Smooth muscle cell (in vitro differentiated cells): Measurements from ENCODE around the gene PNMA6F. TPM values are rescaled to one million over a fixed set of nuclear protein-coding genes. Genes with fewer than 3 reads are reported as not detected.

Experiments
- DNase-seq: peaks from one replicate; lab custom pipeline; 2025; ENCODE audit not compliant: unreplicated experiment; lab: John Stamatoyannopoulos, UW
- H2AFZ ChIP-seq: fragments of 200-600 bp; sonication (generic); 2 replicates; pipeline ENCODE4 v1.6.0; 2016; ENCODE audit warnings: antibody characterized with exemption, low read depth, mild to moderate bottlenecking
- H3F3A ChIP-seq: fragments of 200-600 bp; sonication (generic); 2 replicates; pipeline ENCODE4 v1.6.0; 2017; ENCODE audit warnings: antibody characterized with exemption, low read depth
- H3K27ac ChIP-seq: fragments of 200-600 bp; sonication (generic); 2 replicates; pipeline ENCODE4 v1.5.1; 2016; ENCODE audit warnings: low read depth, mild to moderate bottlenecking
- H3K27me3 ChIP-seq: fragments of 200-600 bp; sonication (generic); 2 replicates; pipeline ENCODE4 v1.6.1; 2016; ENCODE audit warnings: low read depth, mild to moderate bottlenecking
- H3K36me3 ChIP-seq: fragments of 200-600 bp; sonication (generic); 2 replicates; pipeline ENCODE4 v1.5.1; 2016; ENCODE audit warnings: low read depth
- H3K4me1 ChIP-seq: fragments of 200-600 bp; sonication (generic); 2 replicates; pipeline ENCODE4 v1.5.1; 2016; ENCODE audit warnings: low read depth
- H3K4me2 ChIP-seq: fragments of 200-600 bp; sonication (generic); 2 replicates; pipeline ENCODE4 v1.6.0; 2016; ENCODE audit warnings: mild to moderate bottlenecking
- H3K4me3 ChIP-seq: fragments of 200-600 bp; sonication (generic); 2 replicates; pipeline ENCODE4 v1.5.1; 2016; ENCODE audit warnings: mild to moderate bottlenecking
- H3K79me2 ChIP-seq: fragments of 200-600 bp; sonication (generic); 2 replicates; pipeline ENCODE4 v1.6.0; 2016; ENCODE audit warnings: low read depth, mild to moderate bottlenecking
- H3K9ac ChIP-seq: fragments of 200-600 bp; sonication (generic); 2 replicates; pipeline ENCODE4 v1.6.0; 2016; ENCODE audit warnings: low read depth
- H3K9me3 ChIP-seq: fragments of 200-600 bp; sonication (generic); replicated peaks from 2 replicates; pipeline ENCODE4 v1.5.1; 2016; ENCODE audit warnings: low read depth
- H4K20me1 ChIP-seq: fragments of 200-600 bp; sonication (generic); 2 replicates; pipeline ENCODE4 v1.6.0; 2016; ENCODE audit warnings: low read depth
- WGBS: methylation state at CpG from one replicate; pipeline ENCODE4 v1.1.7; 2016; ENCODE audit warnings: low lambda C conversion rate; 5-methylcytosine and 5-hydroxymethylcytosine counted together
- polyA plus RNA-seq: library from polyadenylated mRNA; unstranded; fragments of >200 nt; fragmentation: Nextera tagmentation; extraction: Ambion mirVana; gene quantifications from 2 replicates; pipeline ENCODE4 v1.2.1, GENCODE V29; 2016
- total RNA-seq: library from RNA; depleted of rRNA; stranded (reverse); fragments of >200 nt; gene quantifications from 2 replicates; pipeline ENCODE4 v1.2.3, GENCODE V29; 2014
- TF ChIP-seq, protein P1 (sequence below): fragments of 200-600 bp; sonication (generic); IDR thresholded peaks from 2 replicates; pipeline ENCODE4 v1.5.1; 2017; ENCODE audit warnings: borderline replicate concordance, mild to moderate bottlenecking, antibody characterized with exemption; ENCODE audit not compliant: insufficient read depth, poor library complexity, severe bottlenecking

PNMA6F gene
- not detected in 2 replicates for total RNA-seq
- polyA plus RNA-seq = not detected in 2 replicates

DNA sequence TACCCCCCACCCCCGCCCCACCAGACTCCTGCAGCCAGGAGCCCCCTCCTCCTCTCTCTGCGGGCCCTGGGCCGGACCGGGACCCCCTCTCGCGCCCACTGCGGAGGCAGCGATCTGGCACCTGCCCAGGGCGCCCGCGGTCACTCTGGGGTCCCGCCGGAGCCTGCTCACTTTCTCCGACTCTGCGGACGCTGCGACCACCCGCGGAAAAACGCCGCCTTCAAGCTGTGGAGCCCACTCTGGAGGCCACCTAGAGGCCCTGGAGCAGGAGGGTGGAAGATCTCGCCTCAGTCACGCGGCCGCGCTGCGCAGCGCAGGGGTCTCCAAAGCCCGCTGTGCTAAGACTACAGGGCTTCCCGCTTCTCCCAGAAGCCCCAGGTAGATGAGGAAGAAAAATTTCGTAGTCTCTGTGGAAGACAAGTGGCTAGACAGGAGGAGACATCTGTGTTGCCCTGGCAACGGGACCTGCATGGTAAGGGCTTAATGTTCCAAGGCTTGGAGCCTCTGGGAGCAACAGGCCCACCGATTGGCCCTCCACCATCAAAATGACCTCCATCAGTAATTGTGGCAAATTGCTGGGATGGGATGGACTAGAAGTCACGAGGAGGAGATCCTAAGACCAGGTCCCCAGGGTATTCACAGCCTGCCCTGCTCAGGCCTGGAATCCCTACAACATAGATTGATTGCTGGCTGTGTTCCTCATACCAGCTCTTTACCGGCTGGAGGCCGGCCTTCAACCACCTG, at the start of gene PNMA6F:
Gene PNMA6F, minus strand, starts transcription at position 387 of the 744 bp plus-strand sequence. CDS start 1,093 bp downstream, outside the sequence.
- no peak within 1 kb of the TSS for H3K4me2 ChIP-seq
- H3K36me3 ChIP-seq = no peaks in the 10 kb centered on the region
- H3K4me3 ChIP-seq = no peak within 1 kb of the TSS
- no peak within 1 kb of the TSS for H2AFZ ChIP-seq
- no peak within 1 kb of the TSS for H3K27ac ChIP-seq
- no peaks in the 10 kb centered on the region for H3K79me2 ChIP-seq
- no peaks in the 10 kb centered on the region for H3K9me3 ChIP-seq
- 82% methylated on average over 23 of the region's 36 CpGs for WGBS
- no peaks in the 10 kb centered on the region for H3K4me1 ChIP-seq
- no peaks in the 10 kb centered on the region for H3K27me3 ChIP-seq
- no peak within 1 kb of the TSS for H3K9ac ChIP-seq
- H4K20me1 ChIP-seq = no peaks in the 10 kb centered on the region
- no peak for DNase-seq
- no peaks in the 10 kb centered on the region for H3F3A ChIP-seq
- TF ChIP-seq, protein P1, sequence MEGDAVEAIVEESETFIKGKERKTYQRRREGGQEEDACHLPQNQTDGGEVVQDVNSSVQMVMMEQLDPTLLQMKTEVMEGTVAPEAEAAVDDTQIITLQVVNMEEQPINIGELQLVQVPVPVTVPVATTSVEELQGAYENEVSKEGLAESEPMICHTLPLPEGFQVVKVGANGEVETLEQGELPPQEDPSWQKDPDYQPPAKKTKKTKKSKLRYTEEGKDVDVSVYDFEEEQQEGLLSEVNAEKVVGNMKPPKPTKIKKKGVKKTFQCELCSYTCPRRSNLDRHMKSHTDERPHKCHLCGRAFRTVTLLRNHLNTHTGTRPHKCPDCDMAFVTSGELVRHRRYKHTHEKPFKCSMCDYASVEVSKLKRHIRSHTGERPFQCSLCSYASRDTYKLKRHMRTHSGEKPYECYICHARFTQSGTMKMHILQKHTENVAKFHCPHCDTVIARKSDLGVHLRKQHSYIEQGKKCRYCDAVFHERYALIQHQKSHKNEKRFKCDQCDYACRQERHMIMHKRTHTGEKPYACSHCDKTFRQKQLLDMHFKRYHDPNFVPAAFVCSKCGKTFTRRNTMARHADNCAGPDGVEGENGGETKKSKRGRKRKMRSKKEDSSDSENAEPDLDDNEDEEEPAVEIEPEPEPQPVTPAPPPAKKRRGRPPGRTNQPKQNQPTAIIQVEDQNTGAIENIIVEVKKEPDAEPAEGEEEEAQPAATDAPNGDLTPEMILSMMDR = no peak

DNA sequence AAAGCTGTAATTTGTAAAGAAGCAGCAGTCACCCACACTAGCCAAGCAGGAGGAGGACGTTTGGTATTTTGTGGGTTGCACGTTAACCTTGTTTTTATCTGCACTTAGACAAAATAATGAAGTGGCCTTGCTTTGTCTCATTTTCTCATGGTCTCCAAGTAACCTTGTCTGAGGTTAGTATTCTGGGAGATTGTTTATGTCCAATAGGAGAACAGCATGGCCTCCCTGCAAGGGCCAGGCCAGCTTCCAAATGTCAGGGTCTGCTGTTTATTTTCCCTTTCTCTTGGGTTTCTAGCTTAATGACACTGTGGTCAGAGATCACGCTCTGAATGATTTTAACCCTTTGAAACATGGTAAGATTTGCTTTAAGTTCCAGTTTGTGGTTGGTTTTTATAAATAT, 49.7 kb upstream of the PNMA6F start:
- H3K27ac ChIP-seq = peak overlapping the region; percentile 77
- DNase-seq = no peak
- H3K9ac ChIP-seq = no peak overlapping the region
- TF ChIP-seq, protein P1 = no peak
- H3K4me1 ChIP-seq = no peaks in the 10 kb centered on the region
- no peak overlapping the region for H2AFZ ChIP-seq
- no peaks in the 10 kb centered on the region for H3K9me3 ChIP-seq
- no peak overlapping the region for H3K4me2 ChIP-seq
- WGBS = 26% methylated on average over 3 of the region's 3 CpGs
- no peaks in the 10 kb centered on the region for H4K20me1 ChIP-seq
- no peak overlapping the region for H3K4me3 ChIP-seq
- H3K79me2 ChIP-seq = no peaks in the 10 kb centered on the region
- H3K27me3 ChIP-seq = no peaks in the 10 kb centered on the region
- no peaks in the 10 kb centered on the region for H3F3A ChIP-seq
- no peaks in the 10 kb centered on the region for H3K36me3 ChIP-seq

DNA sequence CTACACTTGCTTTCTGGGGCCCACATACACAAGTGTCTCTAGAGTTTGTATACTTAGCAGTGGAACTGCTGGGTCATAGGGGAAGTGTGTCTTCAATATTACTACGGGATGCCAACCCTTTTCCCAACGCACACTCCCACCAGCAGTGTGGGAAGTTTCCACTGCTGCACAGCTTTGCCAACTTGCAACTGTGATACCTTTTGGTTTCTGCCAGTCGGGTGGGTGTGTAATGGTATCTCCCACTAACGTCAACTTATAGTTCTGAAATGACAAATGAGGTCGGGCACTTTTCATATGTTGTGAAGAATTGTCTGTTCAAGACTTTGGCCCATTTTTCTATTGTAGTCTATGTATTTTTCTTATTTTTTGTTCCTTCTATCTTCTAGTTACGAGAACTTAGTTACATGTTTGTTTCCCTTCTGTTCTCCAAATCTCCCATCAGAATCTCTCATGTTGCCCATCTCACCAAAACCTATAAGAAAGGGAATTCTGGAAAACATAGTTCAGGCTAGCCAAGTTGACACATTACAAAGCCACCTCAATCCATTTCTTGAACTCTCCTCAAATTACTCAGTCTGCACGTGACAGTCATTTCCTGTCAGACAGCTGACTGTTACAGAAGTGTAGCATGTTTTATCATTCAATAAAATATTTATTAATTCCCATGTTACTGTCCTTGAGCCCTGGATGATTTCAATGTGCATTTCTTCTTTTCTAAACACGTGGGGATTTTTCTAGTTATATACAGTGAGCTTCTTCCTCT, 48.9 kb upstream of the PNMA6F start:
- 70% methylated on average over 8 of the region's 8 CpGs for WGBS

More for the DNA sequence above, 48.9 kb upstream of the PNMA6F start:
- Histone ChIP-seq H3K27me3 (no peaks in the 10 kb centered on the region), H3K4me1 (no peaks in the 10 kb centered on the region), H3K4me2 (no peak overlapping the region), H3K36me3 (no peaks in the 10 kb centered on the region), H3K79me2 (no peaks in the 10 kb centered on the region), H3K9me3 (no peaks in the 10 kb centered on the region), H3F3A (no peaks in the 10 kb centered on the region), H3K4me3 (no peak overlapping the region), H2AFZ (no peak overlapping the region), H3K27ac (peak overlapping the region; percentile 77), H4K20me1 (no peaks in the 10 kb centered on the region), H3K9ac (no peak overlapping the region)
- no peak for DNase-seq
- TF ChIP-seq, protein P1 = no peak
